Middle frontal gyrus (tissue), 1 donor: ENCODE data around the gene HYAL2.
"Not testable (repeated sequence)": the region's sequence is repeated elsewhere in the genome, so short reads cannot be mapped to it uniquely, and the experiment has no call there.

Source experiments
- DNase-seq: peaks from one replicate; pipeline ENCODE4 v3.0.0-alpha.2; 2015; ENCODE audit warnings: low spot score; ENCODE audit errors: extremely low spot score

HYAL2 gene

GRCh38 chr3:50292159-50293078, 30.1 kb downstream of the HYAL2 start, which contains the start of gene IFRD2:
TSS of gene IFRD2 (minus strand) at chr3:50292429. CDS start at chr3:50292274, 155 bp downstream.
- peak; percentile 97 for DNase-seq

- no peak for DNase-seq
Measured at GRCh38 chr3:50290161-50290641, 32.3 kb downstream of the HYAL2 start.

GRCh38 chr3:50289130-50289529, 33.4 kb downstream of the HYAL2 start:
- DNase-seq: no peak

GRCh38 chr3:50288387-50289007, 34.0 kb downstream of the HYAL2 start:
- no peak for DNase-seq

- DNase-seq: no peak
Measured at GRCh38 chr3:50287262-50287661, 35.3 kb downstream of the HYAL2 start.

GRCh38 chr3:50286322-50287227, 36.0 kb downstream of the HYAL2 start:
- DNase-seq: no peak

GRCh38 chr3:50284121-50284520, 38.4 kb downstream of the HYAL2 start:
- not testable (repeated sequence) for DNase-seq

GRCh38 chr3:50279255-50280016, 43.1 kb downstream of the HYAL2 start:
- DNase-seq: no peak

- DNase-seq: no peak
Measured at GRCh38 chr3:50278880-50279224, 43.7 kb downstream of the HYAL2 start, which contains the start of gene LSMEM2. TSS of gene LSMEM2 (plus strand) at chr3:50279087. CDS start at chr3:50279114, 27 bp downstream.

- no peak for DNase-seq
Measured at GRCh38 chr3:50278123-50278879, 44.2 kb downstream of the HYAL2 start.

GRCh38 chr3:50276762-50277101, 45.8 kb downstream of the HYAL2 start:
- DNase-seq: no peak

GRCh38 chr3:50275996-50276761, 46.4 kb downstream of the HYAL2 start:
- DNase-seq: no peak

- no peak for DNase-seq
Measured at GRCh38 chr3:50275141-50275995, 47.2 kb downstream of the HYAL2 start.

- no peak for DNase-seq
Measured at GRCh38 chr3:50274371-50275104, 48.0 kb downstream of the HYAL2 start.

- DNase-seq: no peak
Measured at GRCh38 chr3:50273689-50274065, 48.9 kb downstream of the HYAL2 start.

GRCh38 chr3:50272911-50273688, 49.4 kb downstream of the HYAL2 start:
- DNase-seq: peak; percentile 80

- DNase-seq: not testable (repeated sequence)
Measured at GRCh38 chr3:50272538-50272910, 50.0 kb downstream of the HYAL2 start.
